NCI-H446 treated with DMSO at 0.1 percent for 48 hours (cell line): ENCODE results near the gene PIR.

ENCODE experiments used
- DNase-seq: peaks from one replicate; lab custom pipeline; 2025; lab: John Stamatoyannopoulos, UW

The PIR gene

GRCh38 chrX:15493118-15493962 is at the start of gene PIR:
PIR (minus strand) TSS chrX:15493333; CDS start chrX:15491257, 2,076 bp downstream.
- peak; percentile 57 for DNase-seq

- DNase-seq = no peak
These were observed 37.2 kb upstream of the PIR start for GRCh38 chrX:15530318-15530717.

- no peak for DNase-seq
These were observed 36.0 kb upstream of the PIR start for GRCh38 chrX:15529165-15529564.

DNA sequence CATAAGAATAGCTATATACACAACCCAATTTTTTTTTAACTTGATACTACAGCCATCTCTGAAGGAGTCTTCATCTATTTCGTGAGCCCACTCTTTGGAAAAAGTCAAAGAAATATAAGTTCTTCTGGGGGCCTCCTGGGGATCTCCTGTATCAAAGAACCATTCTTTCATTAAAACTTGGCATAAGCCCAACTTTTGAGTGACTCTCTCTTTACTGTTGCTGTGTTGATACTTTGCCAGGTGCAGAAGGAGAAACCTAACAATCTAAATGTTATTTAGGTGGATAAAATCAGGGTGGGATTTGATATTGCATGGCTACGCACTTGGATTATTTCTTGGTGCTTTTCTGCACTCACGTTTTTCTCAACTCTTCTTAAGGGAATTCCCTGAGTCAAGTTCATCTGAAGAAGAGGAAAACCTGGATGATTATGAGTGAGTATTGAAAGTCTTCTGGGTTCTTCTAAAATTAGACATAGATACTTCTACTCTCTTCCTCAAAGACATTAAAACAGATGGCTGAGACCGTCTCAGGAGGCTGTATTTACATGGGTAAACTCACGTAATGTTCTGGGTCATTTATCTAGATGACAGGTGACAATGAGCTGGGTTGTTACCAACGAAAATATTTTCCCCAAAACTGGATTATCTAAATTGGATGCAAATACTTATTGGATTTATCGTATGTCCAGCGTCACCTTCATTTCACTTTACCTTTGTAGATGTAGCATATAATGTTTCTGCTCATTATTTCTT is 32.7 kb upstream of the PIR start:
- no peak for DNase-seq

- no peak for DNase-seq
These were observed 31.3 kb upstream of the PIR start for GRCh38 chrX:15524417-15524816.

GRCh38 chrX:15523088-15523487 is 30.0 kb upstream of the PIR start:
- DNase-seq = no peak

- no peak for DNase-seq
These were observed 29.3 kb upstream of the PIR start for GRCh38 chrX:15522464-15522863.

DNA sequence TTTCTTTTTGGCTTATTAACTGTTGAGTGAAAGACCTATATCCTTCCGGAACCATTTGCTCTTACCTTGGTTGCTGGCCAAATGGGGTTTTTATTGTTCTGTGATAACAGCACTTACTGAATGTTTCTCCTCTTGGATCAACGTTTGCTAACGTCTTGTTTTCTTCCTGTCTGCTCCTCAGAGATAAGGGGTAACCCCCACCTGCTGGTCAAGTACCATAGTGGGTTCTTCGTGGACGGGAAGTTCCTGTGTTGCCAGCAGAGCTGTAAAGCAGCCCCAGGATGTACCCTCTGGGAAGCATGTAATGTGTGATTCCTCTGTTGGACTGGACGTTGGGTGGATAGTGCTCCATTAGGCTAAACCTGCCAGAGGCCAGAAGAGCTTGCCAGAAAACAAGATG is 22.8 kb upstream of the PIR start:
- no peak for DNase-seq

- DNase-seq = no peak
These were observed 21.1 kb upstream of the PIR start for GRCh38 chrX:15514279-15514678.

- no peak for DNase-seq
These were observed 19.4 kb upstream of the PIR start for GRCh38 chrX:15512401-15512965.

- DNase-seq = no peak
These were observed 18.4 kb upstream of the PIR start for GRCh38 chrX:15511563-15511962.

GRCh38 chrX:15509845-15510244 is 16.7 kb upstream of the PIR start:
- no peak for DNase-seq

- no peak for DNase-seq
These were observed 13.9 kb upstream of the PIR start for GRCh38 chrX:15507005-15507404.

DNA sequence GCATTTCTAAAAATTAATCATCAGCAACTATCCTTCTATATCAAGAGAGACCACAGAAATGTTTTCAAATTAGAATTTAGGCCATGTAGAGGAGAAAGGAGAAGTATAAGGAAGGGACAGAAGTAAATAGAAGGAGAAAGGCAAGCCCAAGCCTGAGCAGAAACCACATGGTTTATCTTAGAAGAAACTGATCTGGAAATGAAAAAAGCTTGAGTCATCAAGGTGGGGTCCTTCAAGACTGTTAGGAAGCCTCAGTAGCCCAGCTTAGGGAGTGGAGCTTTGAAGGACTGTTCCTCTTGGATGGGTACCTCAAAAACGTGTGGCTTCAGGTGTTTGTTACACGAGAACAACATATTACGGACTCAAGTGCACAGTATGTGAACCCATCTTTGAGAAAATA is 12.0 kb upstream of the PIR start:
- no peak for DNase-seq

GRCh38 chrX:15504661-15505060 is 11.5 kb upstream of the PIR start:
- DNase-seq = no peak

DNA sequence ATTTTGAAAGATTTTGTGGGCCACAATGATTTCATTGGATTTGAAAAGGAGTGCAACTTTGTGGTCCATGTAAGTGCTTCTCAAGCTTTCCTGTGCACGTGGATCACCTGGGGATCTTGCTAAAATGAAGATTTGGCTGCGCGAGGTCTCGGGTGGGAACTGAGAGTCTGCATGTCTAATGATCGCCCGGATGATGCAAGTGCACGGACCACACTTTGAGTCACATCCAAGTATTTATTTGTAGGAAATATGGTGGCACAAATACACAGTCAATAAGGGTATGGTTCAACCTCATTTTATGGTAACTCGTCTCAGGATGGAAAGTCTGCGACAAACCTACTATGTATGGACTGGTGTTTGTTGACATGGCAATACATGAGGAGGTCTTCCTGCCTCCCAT is 8.4 kb upstream of the PIR start:
- DNase-seq = no peak

DNA sequence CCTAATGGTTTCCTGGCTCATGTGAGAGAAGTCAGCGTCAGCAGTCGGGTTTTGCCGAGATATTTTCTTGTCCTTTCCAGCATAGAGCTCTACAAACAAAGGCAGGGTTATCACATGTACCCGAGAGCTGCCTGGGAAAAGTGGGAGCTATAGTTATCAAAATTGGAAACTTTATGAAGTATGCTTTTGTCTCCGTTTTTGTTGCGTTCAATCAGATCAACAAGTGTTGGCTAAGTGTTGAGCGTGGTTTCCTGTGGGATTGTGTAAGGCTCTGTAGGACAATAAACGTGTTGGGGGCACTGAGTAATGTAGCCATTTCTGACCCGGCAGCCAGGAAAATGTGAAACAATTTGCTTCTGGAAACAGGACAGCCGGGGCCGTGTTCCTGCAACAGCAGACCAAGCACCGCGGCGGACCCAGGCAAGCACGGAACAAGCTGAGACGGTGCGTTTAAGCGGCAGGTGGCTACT is 7.4 kb upstream of the PIR start, which contains the start of gene BMX:
TSS of gene BMX (plus strand) at position 311 of the 470 bp plus-strand sequence. CDS start 7,547 bp downstream, outside the sequence.
- DNase-seq = no peak

DNA sequence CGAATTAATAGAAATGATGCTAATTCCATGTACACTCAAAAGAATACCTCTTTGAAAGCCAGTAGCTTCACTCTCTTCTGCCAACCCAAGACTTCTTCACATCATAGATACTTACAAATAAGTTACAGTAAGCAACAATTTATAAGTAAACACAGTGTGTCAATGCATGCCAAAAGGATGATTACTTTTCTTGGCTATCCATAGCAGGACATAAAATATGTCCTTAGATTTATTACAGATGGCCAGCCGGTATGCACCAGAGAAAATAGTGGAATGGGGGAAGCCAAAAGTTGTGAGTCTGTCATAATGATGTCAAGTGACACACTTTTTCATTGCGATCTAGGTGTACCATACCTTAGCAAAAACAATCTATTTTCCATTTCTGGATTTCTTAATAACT is 6.8 kb upstream of the PIR start:
- DNase-seq = no peak

DNA sequence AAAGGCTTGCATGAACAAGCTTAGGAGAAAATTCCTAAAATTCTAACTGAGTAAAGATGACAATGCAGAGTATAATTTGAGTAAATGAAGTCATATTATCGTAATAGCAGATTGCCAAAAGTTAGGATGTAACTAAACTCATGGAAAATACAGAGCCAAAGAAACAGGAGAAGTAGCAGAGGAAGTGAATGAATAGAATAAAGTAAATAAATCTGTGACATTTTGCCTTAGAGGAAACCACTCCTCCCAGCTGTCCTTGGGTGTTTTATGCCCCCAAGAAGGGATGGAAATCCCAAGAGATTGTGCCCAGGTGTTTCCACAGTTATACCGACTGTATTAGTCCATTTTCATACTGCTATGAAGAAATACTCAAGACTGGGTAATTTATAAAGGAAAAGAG is 5.6 kb upstream of the PIR start:
- no peak for DNase-seq

GRCh38 chrX:15497865-15498264 is 4.7 kb upstream of the PIR start:
- peak; percentile 37 for DNase-seq

DNA sequence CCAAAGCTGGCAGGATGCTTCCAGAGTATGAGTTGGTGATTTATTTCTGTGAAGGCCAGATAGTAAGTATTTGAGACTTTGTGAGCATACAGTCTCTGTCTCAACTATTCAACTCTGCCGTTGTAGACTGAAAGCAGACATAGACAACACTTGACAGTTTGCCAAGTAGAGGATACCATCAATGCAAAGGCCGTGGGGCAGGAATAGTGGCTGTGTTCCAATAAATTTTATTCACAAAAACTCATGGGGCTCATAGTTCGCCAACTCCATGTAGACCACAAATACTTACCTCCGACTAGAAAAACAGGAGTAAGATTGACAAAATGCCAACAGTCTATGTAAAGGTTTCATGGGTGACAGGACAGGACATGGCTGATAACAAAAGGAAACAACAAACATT is 3.7 kb upstream of the PIR start:
- DNase-seq = no peak

- no peak for DNase-seq
These were observed 2.7 kb upstream of the PIR start for GRCh38 chrX:15495801-15496200.

DNA sequence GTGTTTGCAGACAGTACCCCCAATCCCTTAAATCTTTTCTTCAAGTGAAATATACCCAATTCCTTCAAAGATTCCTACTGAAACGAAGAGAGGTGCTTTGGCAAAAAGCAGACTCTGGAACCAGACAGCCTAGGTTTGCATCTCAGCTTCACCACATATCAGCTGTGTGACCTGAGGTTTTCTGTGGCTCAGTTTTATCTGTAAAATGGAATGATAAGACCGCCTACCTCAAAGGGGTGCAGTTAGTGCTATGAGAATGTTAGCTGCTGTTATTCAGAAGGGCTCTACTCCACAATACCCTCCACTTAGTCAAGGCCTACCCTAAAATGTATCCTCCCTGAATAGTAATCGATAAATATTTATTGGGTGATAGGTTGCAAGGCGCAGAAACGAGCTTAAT is 664 bp downstream of the PIR start:
- no peak for DNase-seq
